RKO (cell line): Measurements from ENCODE around the gene ELL2.
"Not testable (repeated sequence)": the region's sequence is repeated elsewhere in the genome, so short reads cannot be mapped to it uniquely, and the experiment has no call there.

ENCODE experiments used
- DNase-seq: peaks from one replicate; pipeline ENCODE4 v3.0.0-alpha.2; 2016; ENCODE audit warnings: low spot score

ELL2 gene

GRCh38 chr5:95907740-95908706, 53.6 kb downstream of the ELL2 start:
- no peak for DNase-seq

- no peak for DNase-seq
Observed at GRCh38 chr5:95907067-95907705, 54.5 kb downstream of the ELL2 start.

GRCh38 chr5:95906398-95906797, 55.3 kb downstream of the ELL2 start:
- not testable (repeated sequence) for DNase-seq

- DNase-seq, result no peak
Observed at GRCh38 chr5:95904827-95905226, 56.8 kb downstream of the ELL2 start.

GRCh38 chr5:95903838-95904237, 57.8 kb downstream of the ELL2 start:
- no peak for DNase-seq

- DNase-seq, result peak; percentile 77
Observed at GRCh38 chr5:95901676-95902627, 59.7 kb downstream of the ELL2 start.

GRCh38 chr5:95900383-95900958, 61.2 kb downstream of the ELL2 start:
- no peak for DNase-seq

- DNase-seq, result no peak
Observed at GRCh38 chr5:95899829-95900228, 61.8 kb downstream of the ELL2 start.

- DNase-seq, result no peak
Observed at GRCh38 chr5:95899006-95899405, 62.6 kb downstream of the ELL2 start.

GRCh38 chr5:95895771-95896170, 65.9 kb downstream of the ELL2 start:
- no peak for DNase-seq

- DNase-seq, result no peak
Observed at GRCh38 chr5:95895251-95895650, 66.4 kb downstream of the ELL2 start.

- DNase-seq, result peak; percentile 65
Observed at GRCh38 chr5:95892784-95893354, 68.8 kb downstream of the ELL2 start.

GRCh38 chr5:95891499-95891898, 70.2 kb downstream of the ELL2 start:
- no peak for DNase-seq

- no peak for DNase-seq
Observed at GRCh38 chr5:95889076-95889475, 72.6 kb downstream of the ELL2 start.

- DNase-seq, result no peak
Observed at GRCh38 chr5:95887977-95888376, 73.7 kb downstream of the ELL2 start.

GRCh38 chr5:95886340-95887044, 75.2 kb downstream of the ELL2 start:
- no peak for DNase-seq

GRCh38 chr5:95884511-95884910, 77.1 kb downstream of the ELL2 start:
- DNase-seq, result no peak

GRCh38 chr5:95884017-95884325, 77.7 kb downstream of the ELL2 start:
- peak; percentile 47 for DNase-seq

- DNase-seq, result no peak
Observed at GRCh38 chr5:95883185-95884016, 78.2 kb downstream of the ELL2 start.

GRCh38 chr5:95881833-95882232, 79.8 kb downstream of the ELL2 start:
- no peak for DNase-seq
